Brain microvascular endothelial cell (primary cell): ENCODE results near the gene ZSWIM3.
A peak's percentile ranks its signal among the peaks of the same experiment; 100 is the strongest.

Experiments
- DNase-seq: peaks from one replicate; pipeline ENCODE4 v3.0.0-alpha.2; 2020
- H3K27ac ChIP-seq: fragments of 250-450 bp; sonication (Bioruptor Pico); 2 replicates; pipeline ENCODE4 v1.5.1; 2020; ENCODE audit warnings: mild to moderate bottlenecking, moderate library complexity
- H3K27me3 ChIP-seq: fragments of 250-450 bp; sonication (Bioruptor Pico); replicated peaks from 2 replicates; pipeline ENCODE4 v1.5.1; 2020; ENCODE audit warnings: mild to moderate bottlenecking
- H3K36me3 ChIP-seq: fragments of 250-450 bp; sonication (Bioruptor Pico); replicated peaks from 2 replicates; pipeline ENCODE4 v1.5.1; 2020; ENCODE audit warnings: mild to moderate bottlenecking
- H3K4me3 ChIP-seq: 2 replicates; pipeline ENCODE4 v1.5.1; 2011; ENCODE audit warnings: low read depth, mild to moderate bottlenecking, control low read depth, low read length, moderate library complexity
- in situ Hi-C: cut with HindIII; loops from 2 replicates; pipeline ENCODE4 v1.10.0; 2017; ENCODE audit warnings: low sequenced_read_pairs, low pct_ligation_motif_present
- TF ChIP-seq, protein P1 (sequence below): IDR thresholded peaks from 2 replicates; pipeline ENCODE4 v1.5.1; 2011; ENCODE audit warnings: low read depth, mild to moderate bottlenecking, moderate library complexity, low read length, control low read depth, inconsistent platforms; ENCODE audit errors: missing control alignments

ZSWIM3 gene

GRCh38 chr20:45917790-45918141 lies 60.4 kb downstream of the ZSWIM3 start:
- Histone ChIP-seq H3K27ac (no peak overlapping the region), H3K36me3 (no peaks in the 10 kb centered on the region), H3K4me3 (no peak overlapping the region), H3K27me3 (no peaks in the 10 kb centered on the region)
- TF ChIP-seq, protein P1, sequence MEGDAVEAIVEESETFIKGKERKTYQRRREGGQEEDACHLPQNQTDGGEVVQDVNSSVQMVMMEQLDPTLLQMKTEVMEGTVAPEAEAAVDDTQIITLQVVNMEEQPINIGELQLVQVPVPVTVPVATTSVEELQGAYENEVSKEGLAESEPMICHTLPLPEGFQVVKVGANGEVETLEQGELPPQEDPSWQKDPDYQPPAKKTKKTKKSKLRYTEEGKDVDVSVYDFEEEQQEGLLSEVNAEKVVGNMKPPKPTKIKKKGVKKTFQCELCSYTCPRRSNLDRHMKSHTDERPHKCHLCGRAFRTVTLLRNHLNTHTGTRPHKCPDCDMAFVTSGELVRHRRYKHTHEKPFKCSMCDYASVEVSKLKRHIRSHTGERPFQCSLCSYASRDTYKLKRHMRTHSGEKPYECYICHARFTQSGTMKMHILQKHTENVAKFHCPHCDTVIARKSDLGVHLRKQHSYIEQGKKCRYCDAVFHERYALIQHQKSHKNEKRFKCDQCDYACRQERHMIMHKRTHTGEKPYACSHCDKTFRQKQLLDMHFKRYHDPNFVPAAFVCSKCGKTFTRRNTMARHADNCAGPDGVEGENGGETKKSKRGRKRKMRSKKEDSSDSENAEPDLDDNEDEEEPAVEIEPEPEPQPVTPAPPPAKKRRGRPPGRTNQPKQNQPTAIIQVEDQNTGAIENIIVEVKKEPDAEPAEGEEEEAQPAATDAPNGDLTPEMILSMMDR = no peak
- no peak for DNase-seq
- in situ Hi-C loops = no loop called here

GRCh38 chr20:45918182-45918737 lies 60.8 kb downstream of the ZSWIM3 start:
- in situ Hi-C loops = no loop called here
- TF ChIP-seq, protein P1 = no peak
- Histone ChIP-seq H3K27ac (no peak overlapping the region), H3K36me3 (no peaks in the 10 kb centered on the region), H3K4me3 (no peak overlapping the region), H3K27me3 (no peaks in the 10 kb centered on the region)
- DNase-seq = no peak

- peak overlapping the region; percentile 12 for H3K27ac ChIP-seq
- no peaks in the 10 kb centered on the region for H3K36me3 ChIP-seq
- no peak overlapping the region for H3K4me3 ChIP-seq
- H3K27me3 ChIP-seq = no peaks in the 10 kb centered on the region
- in situ Hi-C loops = no loop called here
- peak; percentile 43 for DNase-seq
- TF ChIP-seq, protein P1 = no peak
These were observed 61.5 kb downstream of the ZSWIM3 start for GRCh38 chr20:45918779-45919537.

- H3K27me3 ChIP-seq = no peaks in the 10 kb centered on the region
- H3K27ac ChIP-seq = peak overlapping the region; percentile 62
- in situ Hi-C loops = no loop called here
- H3K36me3 ChIP-seq = no peaks in the 10 kb centered on the region
- H3K4me3 ChIP-seq = no peak overlapping the region
- TF ChIP-seq, protein P1 = no peak
- DNase-seq = peak; percentile 87
These were observed 62.4 kb downstream of the ZSWIM3 start for GRCh38 chr20:45919542-45920399.

- peak overlapping the region; percentile 62 for H3K27ac ChIP-seq
- no peak for DNase-seq
- no peak overlapping the region for H3K4me3 ChIP-seq
- in situ Hi-C loops = no loop called here
- TF ChIP-seq, protein P1 = no peak
- H3K27me3 ChIP-seq = no peaks in the 10 kb centered on the region
- H3K36me3 ChIP-seq = no peaks in the 10 kb centered on the region
These were observed 63.3 kb downstream of the ZSWIM3 start for GRCh38 chr20:45920462-45921336.
